ENCODE results near the gene NELFA.

DNA sequence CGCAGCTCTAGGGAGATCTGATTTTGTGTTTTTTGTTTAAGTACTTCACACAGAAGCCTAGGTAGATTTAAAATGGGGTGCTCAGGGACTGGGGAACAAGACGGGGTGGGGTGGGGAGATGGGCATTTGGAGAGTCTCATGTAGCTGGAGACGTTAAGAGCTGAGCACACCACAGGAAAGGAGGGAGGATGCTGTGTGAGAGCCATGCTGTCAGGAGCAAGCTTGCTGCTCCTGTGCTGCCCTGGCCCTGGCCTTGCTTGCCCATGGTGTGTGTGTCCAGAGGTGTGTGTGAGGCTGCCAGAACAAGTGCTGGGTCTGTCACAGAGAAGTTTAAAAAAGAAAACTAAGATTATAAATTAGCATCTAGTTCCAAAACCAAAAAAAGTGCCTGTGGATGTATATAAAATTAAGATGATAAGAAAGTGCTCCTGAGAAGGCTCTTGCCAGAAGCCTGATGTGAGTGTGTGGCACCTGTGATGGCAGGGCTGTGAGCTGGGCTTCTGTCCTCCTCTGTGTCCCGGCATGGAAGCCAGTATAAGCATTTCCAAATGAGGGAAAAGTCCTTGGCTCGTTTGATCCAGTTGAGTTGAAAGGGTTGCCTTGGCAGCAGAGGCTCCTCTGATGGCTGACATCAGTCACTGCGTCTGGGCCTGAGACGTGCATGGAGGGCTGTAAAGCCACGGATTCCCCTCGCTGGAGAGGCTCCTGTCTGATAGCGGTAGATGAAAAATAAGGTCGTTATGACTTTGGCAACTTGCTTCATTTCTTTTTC, 63.5 kb downstream of the NELFA start:
- no peak for TF ChIP-seq CTCF (IDR thresholded peaks at IDR 0.05; ENCODE audit: low read depth, low read length)
- TF ChIP-seq EZH2phosphoT487 (IDR thresholded peaks at IDR 0.05; ENCODE audit: low read depth) = no peak

Data from OCI-LY3 (cell line).